Neuronal stem cell (in vitro differentiated cells): ENCODE measurements around the gene ACVR1B.

Experiments used
- DNase-seq: peaks from one replicate; pipeline ENCODE4 v3.0.0-alpha.2; 2013; ENCODE audit warnings: low spot score
- H2AFZ ChIP-seq: one replicate; pipeline ENCODE4 v1.6.1; 2013; ENCODE audit warnings: mild to moderate bottlenecking, low read length, inconsistent platforms
- H2AK5ac ChIP-seq: 2 replicates; pipeline ENCODE4 v1.6.1; 2013; ENCODE audit warnings: low read depth, mild to moderate bottlenecking, inconsistent platforms, low read length, moderate library complexity, mixed read lengths
- H2BK120ac ChIP-seq: 2 replicates; pipeline ENCODE4 v1.6.1; 2013; ENCODE audit warnings: low read depth, mild to moderate bottlenecking, inconsistent platforms, low read length, moderate library complexity, mixed read lengths
- H2BK12ac ChIP-seq: one replicate; pipeline ENCODE4 v1.6.1; 2013; ENCODE audit warnings: low read length, inconsistent platforms
- H2BK15ac ChIP-seq: 2 replicates; pipeline ENCODE4 v1.6.1; 2013; ENCODE audit warnings: mild to moderate bottlenecking, low read length, inconsistent platforms, mixed read lengths
- H2BK5ac ChIP-seq: one replicate; pipeline ENCODE4 v1.6.1; 2013; ENCODE audit warnings: inconsistent platforms, mild to moderate bottlenecking, low read length, moderate library complexity
- H3K14ac ChIP-seq: one replicate; pipeline ENCODE4 v1.6.1; 2013; ENCODE audit warnings: low read length, inconsistent platforms
- H3K18ac ChIP-seq: 2 replicates; pipeline ENCODE4 v1.6.1; 2013; ENCODE audit warnings: low read length, inconsistent platforms
- H3K23ac ChIP-seq: 2 replicates; pipeline ENCODE4 v1.6.1; 2013; ENCODE audit warnings: low read depth, mild to moderate bottlenecking, mixed read lengths, low read length, inconsistent platforms; ENCODE audit not compliant: poor library complexity
- H3K27ac ChIP-seq: replicated peaks from 3 replicates; pipeline ENCODE4 v1.5.1; 2013; ENCODE audit warnings: low read length, inconsistent platforms
- H3K27me3 ChIP-seq, 3 experiments: 2 replicates each; pipeline ENCODE4 v1.6.1; 2013; ENCODE audit warnings: low read length in 3 of 3, mild to moderate bottlenecking in 2 of 3, inconsistent platforms in 1 of 3, low read depth in 1 of 3, mixed read lengths in 1 of 3, moderate library complexity in 1 of 3; ENCODE audit not compliant: control insufficient read depth in 3 of 3, insufficient read depth in 3 of 3
- H3K36me3 ChIP-seq, 2 donors: replicated peaks in 1 of 2; 2 replicates each; pipeline ENCODE4 v1.6.1; 2013; ENCODE audit warnings: low read length in 2 of 2; ENCODE audit not compliant: control insufficient read depth in 2 of 2, insufficient read depth in 2 of 2
- H3K4ac ChIP-seq: 2 replicates; pipeline ENCODE4 v1.6.1; 2013; ENCODE audit warnings: inconsistent platforms, mild to moderate bottlenecking, low read length, moderate library complexity
- H3K4me1 ChIP-seq, 2 donors: 1 replicate in 1 of 2; 2 replicates in 1 of 2; pipeline ENCODE4 v1.6.1; 2013; ENCODE audit warnings: low read length in 2 of 2, low read depth in 1 of 2; ENCODE audit not compliant: control insufficient read depth in 2 of 2, insufficient read depth in 1 of 2
- H3K4me2 ChIP-seq: one replicate; pipeline ENCODE4 v1.6.1; 2013; ENCODE audit warnings: mild to moderate bottlenecking, low read length, inconsistent platforms; ENCODE audit not compliant: insufficient read depth, poor library complexity, severe bottlenecking
- H3K4me3 ChIP-seq, 2 donors: 2 replicates each; pipeline ENCODE4 v1.5.1; 2013; ENCODE audit warnings: low read length in 2 of 2, mild to moderate bottlenecking in 2 of 2, inconsistent platforms in 1 of 2, moderate library complexity in 1 of 2
- H3K79me1 ChIP-seq: one replicate; pipeline ENCODE4 v1.6.1; 2013; ENCODE audit warnings: low read depth, mild to moderate bottlenecking, inconsistent platforms, low read length, moderate library complexity
- H3K9ac ChIP-seq: one replicate; pipeline ENCODE4 v1.6.1; 2013; ENCODE audit warnings: mild to moderate bottlenecking, low read depth, low read length, inconsistent platforms; ENCODE audit not compliant: poor library complexity
- H3K9me3 ChIP-seq, 2 donors: replicated peaks in 1 of 2; 2 replicates each; pipeline versions ENCODE3 to v1.6.1; 2013; ENCODE audit warnings: low read length in 2 of 2, mild to moderate bottlenecking in 2 of 2, inconsistent platforms in 1 of 2, low read depth in 1 of 2, mixed read lengths in 1 of 2, moderate library complexity in 1 of 2; ENCODE audit not compliant: control insufficient read depth in 2 of 2, insufficient read depth in 1 of 2
- H4K8ac ChIP-seq: one replicate; pipeline ENCODE4 v1.6.1; 2013; ENCODE audit warnings: low read depth, mild to moderate bottlenecking, inconsistent platforms, low read length, moderate library complexity
- H4K91ac ChIP-seq: one replicate; pipeline ENCODE4 v1.6.1; 2013; ENCODE audit warnings: low read length, low read depth, mild to moderate bottlenecking, inconsistent platforms; ENCODE audit not compliant: poor library complexity
- WGBS, 2 donors: extraction: QIAGEN DNeasy Blood & Tissue Kit; methylation state at CpG; one replicate each; pipeline ENCODE4 v1.1.7; 2013; ENCODE audit warnings: missing lambda C conversion rate in 2 of 2, mixed read lengths in 1 of 2; ENCODE audit not compliant: insufficient read length in 2 of 2, insufficient replicate concordance in 1 of 2; ENCODE audit errors: extremely low coverage in 2 of 2; 5-methylcytosine and 5-hydroxymethylcytosine counted together

ACVR1B gene

GRCh38 chr12:51937926-51938325 lies 13.6 kb upstream of the ACVR1B start:
- Histone ChIP-seq H2BK5ac (no peak overlapping the region), H3K4me2 (no peak overlapping the region), H2BK15ac (no peak overlapping the region), H4K91ac (no peak overlapping the region), H3K27ac (no peak overlapping the region), H3K36me3 (no peaks in the 10 kb centered on the region), H3K9ac (no peak overlapping the region), H3K18ac (no peak overlapping the region), H3K4me1 (peaks cover 0 to 5% of the 10 kb centered on the region in 2 donors), H2AFZ (no peak overlapping the region), H4K8ac (no peak overlapping the region), H3K27me3 (peaks cover 0 to 35% (median 0%) of the 10 kb centered on the region in 3 experiments), H3K23ac (no peak overlapping the region), H3K79me1 (no peaks in the 10 kb centered on the region), H2BK120ac (no peak overlapping the region), H3K4me3 (no peak overlapping the region), H3K4ac (no peak overlapping the region), H2AK5ac (no peak overlapping the region), H2BK12ac (no peak overlapping the region), H3K9me3 (no peaks in the 10 kb centered on the region), H3K14ac (no peak overlapping the region)
- no CpG with 5 or more reads among the region's 2 CpGs for WGBS, 2 donors
- no peak for DNase-seq

- Histone ChIP-seq H3K4ac (no peak overlapping the region), H2BK15ac (peak overlapping the region; percentile 76), H2BK12ac (no peak overlapping the region), H3K27ac (no peak overlapping the region), H3K9me3 (no peaks in the 10 kb centered on the region), H2AFZ (no peak overlapping the region), H4K91ac (no peak overlapping the region), H3K79me1 (no peaks in the 10 kb centered on the region), H3K14ac (peak overlapping the region; percentile 14), H3K9ac (peak overlapping the region; percentile 38), H3K4me3 (peak overlapping the region in 1 of 2 donors; percentile 28), H3K18ac (peak overlapping the region; percentile 84), H3K4me1 (peaks cover 0 to 5% of the 10 kb centered on the region in 2 donors), H4K8ac (no peak overlapping the region), H3K27me3 (peaks cover 0 to 41% (median 0%) of the 10 kb centered on the region in 3 experiments), H2AK5ac (no peak overlapping the region), H2BK120ac (no peak overlapping the region), H3K36me3 (no peaks in the 10 kb centered on the region), H2BK5ac (no peak overlapping the region), H3K4me2 (no peak overlapping the region), H3K23ac (no peak overlapping the region)
- no CpG with 5 or more reads among the region's 6 CpGs for WGBS, 2 donors
- no peak for DNase-seq
These were observed 12.8 kb upstream of the ACVR1B start for GRCh38 chr12:51938726-51939125.

- Histone ChIP-seq H4K8ac (no peak overlapping the region), H2BK15ac (no peak overlapping the region), H3K27me3 (peaks cover 0 to 25% (median 2%) of the 10 kb centered on the region in 3 experiments), H2BK5ac (no peak overlapping the region), H3K27ac (no peak overlapping the region), H3K14ac (no peak overlapping the region), H3K4ac (no peak overlapping the region), H3K36me3 (no peaks in the 10 kb centered on the region), H3K4me3 (no peak overlapping the region), H2BK120ac (no peak overlapping the region), H4K91ac (no peak overlapping the region), H3K9me3 (peaks cover 7 to 11% of the 10 kb centered on the region in 2 donors), H2BK12ac (no peak overlapping the region), H2AFZ (no peak overlapping the region), H3K79me1 (no peaks in the 10 kb centered on the region), H3K23ac (peak overlapping the region; percentile 45), H3K4me1 (peaks cover 0 to 5% of the 10 kb centered on the region in 2 donors), H3K9ac (no peak overlapping the region), H2AK5ac (no peak overlapping the region), H3K18ac (no peak overlapping the region), H3K4me2 (no peak overlapping the region)
- WGBS, 2 donors: no CpG with 5 or more reads among the region's 15 CpGs
- DNase-seq: no peak
These were observed 10.4 kb upstream of the ACVR1B start for GRCh38 chr12:51941011-51941581.

- no peak overlapping the region for H2BK12ac ChIP-seq
- no peak overlapping the region for H2BK5ac ChIP-seq
- H2BK120ac ChIP-seq: no peak overlapping the region
- H3K4me2 ChIP-seq: no peak overlapping the region
- no peak overlapping the region for H3K14ac ChIP-seq
- no peak overlapping the region for H3K4me3 ChIP-seq
- no peak overlapping the region for H3K27ac ChIP-seq
- no peaks in the 10 kb centered on the region for H3K36me3 ChIP-seq
- H2AK5ac ChIP-seq: no peak overlapping the region
- no peak overlapping the region for H3K4ac ChIP-seq
- no peak overlapping the region for H2AFZ ChIP-seq
- no CpG with 5 or more reads among the region's 4 CpGs for WGBS, 2 donors
- H2BK15ac ChIP-seq: no peak overlapping the region
- peaks cover 0 to 5% of the 10 kb centered on the region in 2 donors for H3K4me1 ChIP-seq
- no peaks in the 10 kb centered on the region for H3K79me1 ChIP-seq
- no peak overlapping the region for H3K9ac ChIP-seq
- H4K91ac ChIP-seq: no peak overlapping the region
- H4K8ac ChIP-seq: no peak overlapping the region
- H3K18ac ChIP-seq: no peak overlapping the region
- DNase-seq: no peak
- H3K27me3 ChIP-seq: peaks cover 0 to 25% (median 2%) of the 10 kb centered on the region in 3 experiments
- H3K9me3 ChIP-seq: peaks cover 7 to 11% of the 10 kb centered on the region in 2 donors
- no peak overlapping the region for H3K23ac ChIP-seq
These were observed 9.9 kb upstream of the ACVR1B start for GRCh38 chr12:51941604-51942003.
